Gastroesophageal sphincter (tissue), 3 donors: ENCODE measurements around the gene CDIPT.
A peak's percentile ranks its signal among the peaks of the same experiment; 100 is the strongest.

Experiments
- CTCF ChIP-seq, 4 experiments: fragments of 200-600 bp in 2 of 4; fragments of 450-650 bp in 2 of 4; sonication (generic) in 1 of 4; IDR thresholded peaks; one replicate each; pipeline ENCODE4 v1.5.1; 2017 to 2019; ENCODE audit warnings: antibody characterized with exemption in 4 of 4, mild to moderate bottlenecking in 2 of 4, moderate library complexity in 2 of 4
- POLR2A ChIP-seq, 2 donors: fragments of 450-650 bp; IDR thresholded peaks; one replicate each; pipeline ENCODE4 v1.6.1; 2017; ENCODE audit warnings: antibody characterized with exemption in 2 of 2, mild to moderate bottlenecking in 2 of 2, moderate library complexity in 1 of 2

- TF ChIP-seq CTCF (IDR thresholded peaks at IDR 0.05), result no peak
- peak in 1 of 2 donors; percentile 12 for TF ChIP-seq POLR2A (IDR thresholded peaks at IDR 0.05)
Measured at GRCh38 chr16:29811896-29812665, 50.9 kb downstream of the CDIPT start, which contains the start of gene PRRT2.
